Measurements from ENCODE around the gene PHACTR4. TPM values are rescaled to one million over a fixed set of nuclear protein-coding genes. Genes with fewer than 3 reads are reported as not detected.

The PHACTR4 gene
- total and polyA plus RNA-seq, 2 of the 13 experiments (the other 11 are each of a cell fraction or from before 2014, with no cell fraction given) = 13.9 to 17.1 TPM

DNA sequence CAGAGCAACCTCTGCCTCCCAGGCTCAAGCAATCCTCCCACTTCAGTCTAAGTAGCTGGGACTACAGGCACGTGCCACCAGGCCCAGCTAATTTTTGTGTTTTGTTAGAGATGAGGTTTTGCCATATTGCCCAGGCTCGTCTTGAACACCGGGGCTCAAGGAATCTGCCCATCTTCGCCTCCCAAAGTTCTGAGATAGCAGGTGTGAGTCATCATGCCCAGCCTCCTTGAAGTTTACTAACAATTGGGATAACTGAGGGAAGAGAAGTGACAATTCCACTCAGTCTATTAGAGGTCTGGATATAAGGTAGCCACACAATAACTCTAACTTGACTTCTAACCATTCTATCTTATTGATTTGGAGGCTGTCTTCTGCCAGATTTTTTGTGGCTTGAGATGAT, 130.0 kb downstream of the PHACTR4 start:
- FAIRE-seq (no peak), DNase-seq (ENCODE audit: low spot score) (no peak), ATAC-seq (no peak)
- BruUV-seq (replicated peaks) = no TSS peak
- no peaks in the 10 kb centered on the region for H3K79me2 ChIP-seq (ENCODE audit: insufficient read depth, low read length)
- H3K4me1 ChIP-seq (ENCODE audit: insufficient read depth, low read length) = peaks cover 9% of the 10 kb centered on the region; the same call in 1 of the 2 replicates
- no peak overlapping the region for H3K9ac ChIP-seq (ENCODE audit: insufficient read depth, low read depth, low read length)
- no peaks in the 10 kb centered on the region for H3K9me3 ChIP-seq (ENCODE audit: low read length)
- no peak overlapping the region for H3K27ac ChIP-seq (ENCODE audit: extremely low read length, insufficient read depth, low read length)
- WGBS (ENCODE audit: low lambda C conversion rate) = 100% methylated on average over 4 of the region's 4 CpGs
- H4K20me1 ChIP-seq (ENCODE audit: insufficient read depth, low read length) = no peaks in the 10 kb centered on the region
- POLR2A ChIA-PET = no interaction called here
- H3K4me2 ChIP-seq (ENCODE audit: low read depth, low read length) = no peak overlapping the region
- TF ChIP-seq REL (CRISPR knock-in tag; conservative IDR thresholded peaks at IDR 0.05) (no peak), ZNF558 (CRISPR knock-in tag; IDR thresholded peaks at IDR 0.05; ENCODE audit: borderline replicate concordance) (no peak), ZKSCAN1 (IDR thresholded peaks at IDR 0.05; ENCODE audit: low read length) (no peak), CBX5 (CRISPR knock-in tag; IDR thresholded peaks at IDR 0.05; ENCODE audit: borderline replicate concordance) (no peak), SIN3A (IDR thresholded peaks at IDR 0.05; ENCODE audit: borderline replicate concordance, low read depth, low read length) (no peak), ZNF256 (CRISPR knock-in tag; conservative IDR thresholded peaks at IDR 0.05) (no peak), TOE1 (CRISPR knock-in tag; IDR thresholded peaks at IDR 0.05) (no peak), ZNF761 (CRISPR knock-in tag; conservative IDR thresholded peaks at IDR 0.05) (no peak), ZBTB7A (CRISPR knock-in tag; IDR thresholded peaks at IDR 0.05) (no peak), MAF1 (CRISPR knock-in tag; IDR thresholded peaks at IDR 0.05; ENCODE audit: borderline replicate concordance) (no peak), NFKB2 (CRISPR knock-in tag; IDR thresholded peaks at IDR 0.05; ENCODE audit: borderline replicate concordance) (no peak), ZNF724P (CRISPR knock-in tag; IDR thresholded peaks at IDR 0.05; ENCODE audit: borderline replicate concordance) (no peak), NBN (conservative IDR thresholded peaks at IDR 0.05) (no peak)
- TF ChIP-seq, protein P1, sequence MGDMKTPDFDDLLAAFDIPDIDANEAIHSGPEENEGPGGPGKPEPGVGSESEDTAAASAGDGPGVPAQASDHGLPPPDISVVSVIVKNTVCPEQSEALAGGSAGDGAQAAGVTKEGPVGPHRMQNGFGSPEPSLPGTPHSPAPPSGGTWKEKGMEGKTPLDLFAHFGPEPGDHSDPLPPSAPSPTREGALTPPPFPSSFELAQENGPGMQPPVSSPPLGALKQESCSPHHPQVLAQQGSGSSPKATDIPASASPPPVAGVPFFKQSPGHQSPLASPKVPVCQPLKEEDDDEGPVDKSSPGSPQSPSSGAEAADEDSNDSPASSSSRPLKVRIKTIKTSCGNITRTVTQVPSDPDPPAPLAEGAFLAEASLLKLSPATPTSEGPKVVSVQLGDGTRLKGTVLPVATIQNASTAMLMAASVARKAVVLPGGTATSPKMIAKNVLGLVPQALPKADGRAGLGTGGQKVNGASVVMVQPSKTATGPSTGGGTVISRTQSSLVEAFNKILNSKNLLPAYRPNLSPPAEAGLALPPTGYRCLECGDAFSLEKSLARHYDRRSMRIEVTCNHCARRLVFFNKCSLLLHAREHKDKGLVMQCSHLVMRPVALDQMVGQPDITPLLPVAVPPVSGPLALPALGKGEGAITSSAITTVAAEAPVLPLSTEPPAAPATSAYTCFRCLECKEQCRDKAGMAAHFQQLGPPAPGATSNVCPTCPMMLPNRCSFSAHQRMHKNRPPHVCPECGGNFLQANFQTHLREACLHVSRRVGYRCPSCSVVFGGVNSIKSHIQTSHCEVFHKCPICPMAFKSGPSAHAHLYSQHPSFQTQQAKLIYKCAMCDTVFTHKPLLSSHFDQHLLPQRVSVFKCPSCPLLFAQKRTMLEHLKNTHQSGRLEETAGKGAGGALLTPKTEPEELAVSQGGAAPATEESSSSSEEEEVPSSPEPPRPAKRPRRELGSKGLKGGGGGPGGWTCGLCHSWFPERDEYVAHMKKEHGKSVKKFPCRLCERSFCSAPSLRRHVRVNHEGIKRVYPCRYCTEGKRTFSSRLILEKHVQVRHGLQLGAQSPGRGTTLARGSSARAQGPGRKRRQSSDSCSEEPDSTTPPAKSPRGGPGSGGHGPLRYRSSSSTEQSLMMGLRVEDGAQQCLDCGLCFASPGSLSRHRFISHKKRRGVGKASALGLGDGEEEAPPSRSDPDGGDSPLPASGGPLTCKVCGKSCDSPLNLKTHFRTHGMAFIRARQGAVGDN (CRISPR knock-in tag; IDR thresholded peaks at IDR 0.05) = no peak
- TF ChIP-seq, protein P2, sequence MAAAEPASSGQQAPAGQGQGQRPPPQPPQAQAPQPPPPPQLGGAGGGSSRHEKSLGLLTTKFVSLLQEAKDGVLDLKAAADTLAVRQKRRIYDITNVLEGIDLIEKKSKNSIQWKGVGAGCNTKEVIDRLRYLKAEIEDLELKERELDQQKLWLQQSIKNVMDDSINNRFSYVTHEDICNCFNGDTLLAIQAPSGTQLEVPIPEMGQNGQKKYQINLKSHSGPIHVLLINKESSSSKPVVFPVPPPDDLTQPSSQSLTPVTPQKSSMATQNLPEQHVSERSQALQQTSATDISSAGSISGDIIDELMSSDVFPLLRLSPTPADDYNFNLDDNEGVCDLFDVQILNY (CRISPR knock-in tag; conservative IDR thresholded peaks at IDR 0.05) = no peak
- TF ChIP-seq, protein P3, sequence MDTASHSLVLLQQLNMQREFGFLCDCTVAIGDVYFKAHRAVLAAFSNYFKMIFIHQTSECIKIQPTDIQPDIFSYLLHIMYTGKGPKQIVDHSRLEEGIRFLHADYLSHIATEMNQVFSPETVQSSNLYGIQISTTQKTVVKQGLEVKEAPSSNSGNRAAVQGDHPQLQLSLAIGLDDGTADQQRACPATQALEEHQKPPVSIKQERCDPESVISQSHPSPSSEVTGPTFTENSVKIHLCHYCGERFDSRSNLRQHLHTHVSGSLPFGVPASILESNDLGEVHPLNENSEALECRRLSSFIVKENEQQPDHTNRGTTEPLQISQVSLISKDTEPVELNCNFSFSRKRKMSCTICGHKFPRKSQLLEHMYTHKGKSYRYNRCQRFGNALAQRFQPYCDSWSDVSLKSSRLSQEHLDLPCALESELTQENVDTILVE (CRISPR knock-in tag; IDR thresholded peaks at IDR 0.05) = no peak
- TF ChIP-seq, protein P4, sequence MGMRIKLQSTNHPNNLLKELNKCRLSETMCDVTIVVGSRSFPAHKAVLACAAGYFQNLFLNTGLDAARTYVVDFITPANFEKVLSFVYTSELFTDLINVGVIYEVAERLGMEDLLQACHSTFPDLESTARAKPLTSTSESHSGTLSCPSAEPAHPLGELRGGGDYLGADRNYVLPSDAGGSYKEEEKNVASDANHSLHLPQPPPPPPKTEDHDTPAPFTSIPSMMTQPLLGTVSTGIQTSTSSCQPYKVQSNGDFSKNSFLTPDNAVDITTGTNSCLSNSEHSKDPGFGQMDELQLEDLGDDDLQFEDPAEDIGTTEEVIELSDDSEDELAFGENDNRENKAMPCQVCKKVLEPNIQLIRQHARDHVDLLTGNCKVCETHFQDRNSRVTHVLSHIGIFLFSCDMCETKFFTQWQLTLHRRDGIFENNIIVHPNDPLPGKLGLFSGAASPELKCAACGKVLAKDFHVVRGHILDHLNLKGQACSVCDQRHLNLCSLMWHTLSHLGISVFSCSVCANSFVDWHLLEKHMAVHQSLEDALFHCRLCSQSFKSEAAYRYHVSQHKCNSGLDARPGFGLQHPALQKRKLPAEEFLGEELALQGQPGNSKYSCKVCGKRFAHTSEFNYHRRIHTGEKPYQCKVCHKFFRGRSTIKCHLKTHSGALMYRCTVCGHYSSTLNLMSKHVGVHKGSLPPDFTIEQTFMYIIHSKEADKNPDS (CRISPR knock-in tag; IDR thresholded peaks at IDR 0.05) = no peak
- no peaks in the 10 kb centered on the region for H3K27me3 ChIP-seq (ENCODE audit: control insufficient read depth in 1 of 2, insufficient read depth in 2 of 2, low read length in 2 of 2)
- intact Hi-C loops (cut with micrococcal nuclease; ENCODE audit: unreplicated experiment) (no loop called here), in situ Hi-C loops (cut with HindIII; ENCODE audit: extremely low pct_ligation_motif_present, low pct_unique_long_range_greater_than_20kb) (no loop called here)
- H2AFZ ChIP-seq (ENCODE audit: low read length) = no peak overlapping the region
- peaks cover 11 to 24% of the 10 kb centered on the region in 2 experiments; a peak in 4 of 5 replicates for H3K36me3 ChIP-seq (replicated peaks in 1 of 2; ENCODE audit: control insufficient read depth in 1 of 2, insufficient read depth in 2 of 2, low read length in 2 of 2)
- no peak overlapping the region for H3K4me3 ChIP-seq (replicated peaks in 1 of 3; ENCODE audit: insufficient read depth in 1 of 3, low read depth in 2 of 3, low read length in 3 of 3)
- CTCF ChIA-PET (ENCODE audit: low intra/inter-chr PET ratio, low total read pairs) = no interaction called here
